Stimulated activated CD4-positive, alpha-beta T cell treated with anti-CD3 and anti-CD28 coated beads, TNF-alpha, amount 100 ng/mL, for 1 hour (primary cell): ENCODE data around the gene TSHZ3.

ENCODE experiments used
- DNase-seq, 3 donors: peaks; one replicate each; pipeline ENCODE4 v3.0.0-alpha.2; 2020; ENCODE audit warnings: low read depth in 3 of 3, low spot score in 1 of 3

TSHZ3 gene

GRCh38 chr19:31354799-31355664 is 5.8 kb upstream of the TSHZ3 start:
- no peak for DNase-seq

GRCh38 chr19:31354316-31354715 is 5.1 kb upstream of the TSHZ3 start:
- no peak for DNase-seq

- DNase-seq = no peak
These were observed 4.6 kb upstream of the TSHZ3 start for GRCh38 chr19:31353833-31354232.

GRCh38 chr19:31352782-31353651 is 3.8 kb upstream of the TSHZ3 start:
- no peak for DNase-seq

- DNase-seq = no peak
These were observed 3.1 kb upstream of the TSHZ3 start for GRCh38 chr19:31352296-31352781.

- DNase-seq = no peak
These were observed 2.6 kb upstream of the TSHZ3 start for GRCh38 chr19:31351855-31352195.

- no peak for DNase-seq
These were observed 2.0 kb upstream of the TSHZ3 start for GRCh38 chr19:31351056-31351854.

GRCh38 chr19:31350693-31351055 is 1.4 kb upstream of the TSHZ3 start:
- DNase-seq = no peak

GRCh38 chr19:31350033-31350692 is 927 bp upstream of the TSHZ3 start:
- no peak for DNase-seq

- no peak for DNase-seq
These were observed 616 bp downstream of the TSHZ3 start for GRCh38 chr19:31348481-31349159.

GRCh38 chr19:31347828-31348392 is 1.3 kb downstream of the TSHZ3 start:
- DNase-seq = no peak

- no peak for DNase-seq
These were observed 1.9 kb downstream of the TSHZ3 start for GRCh38 chr19:31347354-31347753.

- DNase-seq = no peak
These were observed 2.8 kb downstream of the TSHZ3 start for GRCh38 chr19:31346184-31347059.

GRCh38 chr19:31344403-31344802 is 4.8 kb downstream of the TSHZ3 start:
- no peak for DNase-seq

- no peak for DNase-seq
These were observed 6.3 kb downstream of the TSHZ3 start for GRCh38 chr19:31342926-31343325.

- no peak for DNase-seq
These were observed 8.9 kb downstream of the TSHZ3 start for GRCh38 chr19:31340042-31341025.

GRCh38 chr19:31339411-31339810 is 9.8 kb downstream of the TSHZ3 start:
- DNase-seq = no peak
